CD14-positive monocyte (primary cell): ENCODE data around the gene CARD11. TPM values are rescaled to one million over a fixed set of nuclear protein-coding genes. Genes with fewer than 3 reads are reported as not detected.

ENCODE experiments used
- DNase-seq, 3 donors: peaks; one replicate each; pipeline ENCODE4 v3.0.0-alpha.2; 2011 to 2022
- H2AFZ ChIP-seq: 2 replicates; pipeline ENCODE4 v1.6.0; 2012; ENCODE audit warnings: mild to moderate bottlenecking, low read depth, low read length, inconsistent platforms; ENCODE audit not compliant: insufficient read depth, poor library complexity, severe bottlenecking
- H3K27ac ChIP-seq, 2 donors: 1 replicate in 1 of 2; 2 replicates in 1 of 2; pipeline ENCODE4 v1.5.1; 2012 to 2013; ENCODE audit warnings: low read length in 2 of 2, control low read depth in 1 of 2, inconsistent platforms in 1 of 2, low read depth in 1 of 2, mild to moderate bottlenecking in 1 of 2
- H3K27me3 ChIP-seq, 2 donors: one replicate each; pipeline versions ENCODE4 v1.6.0 to v1.6.1; 2011 to 2013; ENCODE audit warnings: low read length in 2 of 2; ENCODE audit not compliant: control insufficient read depth in 2 of 2, insufficient read depth in 2 of 2
- H3K36me3 ChIP-seq, 2 donors: replicated peaks in 1 of 2; 1 replicate in 1 of 2; 2 replicates in 1 of 2; pipeline versions ENCODE4 v1.5.1 to v1.6.1; 2012 to 2013; ENCODE audit warnings: low read length in 2 of 2, control low read depth in 1 of 2, inconsistent platforms in 1 of 2, mild to moderate bottlenecking in 1 of 2; ENCODE audit not compliant: insufficient read depth in 2 of 2, control insufficient read depth in 1 of 2
- H3K4me1 ChIP-seq, 2 donors: 1 replicate in 1 of 2; 2 replicates in 1 of 2; pipeline versions ENCODE4 v1.5.1 to v1.6.1; 2012 to 2013; ENCODE audit warnings: low read length in 2 of 2, control low read depth in 1 of 2, inconsistent platforms in 1 of 2, mild to moderate bottlenecking in 1 of 2, moderate library complexity in 1 of 2; ENCODE audit not compliant: insufficient read depth in 2 of 2, control insufficient read depth in 1 of 2
- H3K4me2 ChIP-seq: replicated peaks from 2 replicates; pipeline ENCODE3; 2012; ENCODE audit warnings: low read length, moderate library complexity, mild to moderate bottlenecking; ENCODE audit not compliant: poor library complexity, severe bottlenecking; ENCODE audit errors: extremely low read depth
- H3K4me3 ChIP-seq, 3 experiments: fragments of 200-600 bp in 1 of 3; sonication (generic) in 1 of 3; replicated peaks in 1 of 3; 1 replicate in 2 of 3; 2 replicates in 1 of 3; pipeline ENCODE4 v1.5.1; 2011 to 2013; ENCODE audit warnings: low read length in 3 of 3, mild to moderate bottlenecking in 3 of 3, control low read depth in 2 of 3, low read depth in 2 of 3, inconsistent platforms in 1 of 3, moderate library complexity in 1 of 3
- H3K79me2 ChIP-seq: 2 replicates; pipeline ENCODE4 v1.6.0; 2012; ENCODE audit warnings: mild to moderate bottlenecking, control low read depth, inconsistent platforms, low read length, moderate library complexity; ENCODE audit not compliant: insufficient read depth
- H3K9ac ChIP-seq: 2 replicates; pipeline ENCODE4 v1.6.0; 2017; ENCODE audit warnings: low read length, mild to moderate bottlenecking; ENCODE audit not compliant: insufficient read depth, poor library complexity, severe bottlenecking
- H3K9me3 ChIP-seq, 2 donors: replicated peaks in 1 of 2; 1 replicate in 1 of 2; 2 replicates in 1 of 2; pipeline versions ENCODE4 v1.5.1 to v1.6.1; 2012 to 2013; ENCODE audit warnings: low read length in 2 of 2, control low read depth in 1 of 2; ENCODE audit not compliant: control insufficient read depth in 1 of 2, insufficient read depth in 1 of 2
- H4K20me1 ChIP-seq: 2 replicates; pipeline ENCODE4 v1.6.0; 2012; ENCODE audit warnings: mild to moderate bottlenecking, low read length, control low read depth, moderate library complexity; ENCODE audit not compliant: insufficient read depth
- H3K27ac Mint-ChIP-seq, 7 donors: one replicate each; pipeline ENCODE4 v1.8.0; 2020; ENCODE audit warnings: mild to moderate bottlenecking in 7 of 7, mixed read lengths in 7 of 7, moderate library complexity in 6 of 7, inconsistent platforms in 2 of 7
- H3K27me3 Mint-ChIP-seq, 3 donors: one replicate each; pipeline ENCODE4 v1.8.0; 2021 to 2022; ENCODE audit warnings: low read depth in 3 of 3, mild to moderate bottlenecking in 3 of 3, mixed read lengths in 3 of 3, moderate library complexity in 3 of 3, inconsistent platforms in 1 of 3
- H3K36me3 Mint-ChIP-seq, 2 donors: one replicate each; pipeline ENCODE4 v1.8.0; 2020; ENCODE audit warnings: mixed read lengths in 2 of 2, inconsistent platforms in 1 of 2, mild to moderate bottlenecking in 1 of 2
- H3K4me1 Mint-ChIP-seq: one replicate; pipeline ENCODE4 v1.8.0; 2020; ENCODE audit warnings: mild to moderate bottlenecking, mixed read lengths
- H3K4me3 Mint-ChIP-seq, 2 donors: one replicate each; pipeline ENCODE4 v1.8.0; 2020; ENCODE audit warnings: mild to moderate bottlenecking in 2 of 2, mixed read lengths in 2 of 2, moderate library complexity in 1 of 2
- H3K9me3 Mint-ChIP-seq, 7 donors: one replicate each; pipeline ENCODE4 v1.8.0; 2020 to 2022; ENCODE audit warnings: mixed read lengths in 7 of 7, mild to moderate bottlenecking in 6 of 7, moderate library complexity in 6 of 7, inconsistent platforms in 2 of 7
- WGBS: methylation state at CpG from one replicate; pipeline ENCODE4 v1.1.5; 2013; ENCODE audit warnings: missing lambda C conversion rate; ENCODE audit not compliant: insufficient coverage; 5-methylcytosine and 5-hydroxymethylcytosine counted together
- intact Hi-C, 2 donors: fragments of 100-400 bp; cut with micrococcal nuclease; formaldehyde crosslinking; loops; one replicate each; pipeline versions ENCODE4 v1.15.0 to v1.15.1; 2023
- polyA plus RNA-seq, 3 donors: library from polyadenylated mRNA; depleted of rRNA in 1 of 3; unstranded in 2 of 3; stranded (reverse) in 1 of 3; fragments of 300-500 nt in 2 of 3; fragments of >200 nt in 1 of 3; fragmentation: Illumina TruSeq in 2 of 3; gene quantifications; 1 replicate in 2 of 3; 2 replicates in 1 of 3; pipeline ENCODE4 v1.2.3, GENCODE V29; 2012 to 2021
- TF ChIP-seq, protein P1 (sequence below): fragments of 200-600 bp; IDR thresholded peaks from one replicate; pipeline ENCODE4 v1.8.0; 2022; ENCODE audit warnings: antibody characterized with exemption, mild to moderate bottlenecking

CARD11 gene
- polyA plus RNA-seq, 3 donors, result 0.04 to 0.17 TPM; not detected in 1

DNA sequence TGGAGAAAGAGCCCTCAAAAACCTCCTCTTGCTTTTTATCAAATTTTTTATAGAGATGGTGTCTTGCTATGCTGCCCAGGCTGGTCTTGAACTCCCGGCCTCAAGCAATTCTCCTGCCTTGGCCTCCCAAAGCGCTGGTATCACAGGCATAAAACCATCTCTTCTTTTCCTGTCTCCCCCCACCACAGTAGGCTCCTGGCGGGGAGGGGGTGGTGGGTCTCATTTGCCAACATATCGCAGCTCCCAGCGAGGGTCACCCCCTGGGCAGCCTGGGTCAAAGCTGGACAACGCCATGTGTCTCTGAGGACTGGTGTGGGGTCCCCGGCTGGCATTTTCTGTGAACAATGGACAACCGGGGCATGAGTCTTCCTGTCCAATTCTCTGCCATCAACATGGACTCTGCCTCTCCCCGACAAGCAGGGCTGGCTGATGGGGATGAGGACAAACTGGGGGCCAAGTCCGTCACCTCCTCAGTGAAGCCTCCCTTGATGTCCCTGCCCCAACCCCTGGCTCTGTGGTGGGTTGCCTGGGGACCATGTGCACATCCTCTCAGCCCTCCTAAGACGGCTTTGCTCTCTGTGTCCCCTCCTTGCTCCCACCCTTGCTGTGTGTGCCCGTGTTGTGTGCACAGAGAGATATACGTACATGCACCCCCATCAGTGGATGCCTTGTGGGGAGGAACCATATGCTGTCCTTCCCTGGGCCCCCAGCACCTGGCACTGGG is 113.2 kb downstream of the CARD11 start:
- Histone ChIP-seq H3K27me3 (no peaks in the 10 kb centered on the region), H3K4me1 (no peaks in the 10 kb centered on the region), H3K9me3 (no peaks in the 10 kb centered on the region), H3K9ac (no peak overlapping the region), H2AFZ (no peak overlapping the region), H3K4me3 (no peak overlapping the region), H3K27ac (no peak overlapping the region), H3K79me2 (no peaks in the 10 kb centered on the region), H3K36me3 (no peaks in the 10 kb centered on the region), H3K4me2 (no peak overlapping the region), H4K20me1 (no peaks in the 10 kb centered on the region)
- intact Hi-C loops, result no loop called here
- no peaks in the 10 kb centered on the region for H3K36me3 Mint-ChIP-seq
- WGBS, result 95% methylated on average over 7 of the region's 13 CpGs
- TF ChIP-seq, protein P1, sequence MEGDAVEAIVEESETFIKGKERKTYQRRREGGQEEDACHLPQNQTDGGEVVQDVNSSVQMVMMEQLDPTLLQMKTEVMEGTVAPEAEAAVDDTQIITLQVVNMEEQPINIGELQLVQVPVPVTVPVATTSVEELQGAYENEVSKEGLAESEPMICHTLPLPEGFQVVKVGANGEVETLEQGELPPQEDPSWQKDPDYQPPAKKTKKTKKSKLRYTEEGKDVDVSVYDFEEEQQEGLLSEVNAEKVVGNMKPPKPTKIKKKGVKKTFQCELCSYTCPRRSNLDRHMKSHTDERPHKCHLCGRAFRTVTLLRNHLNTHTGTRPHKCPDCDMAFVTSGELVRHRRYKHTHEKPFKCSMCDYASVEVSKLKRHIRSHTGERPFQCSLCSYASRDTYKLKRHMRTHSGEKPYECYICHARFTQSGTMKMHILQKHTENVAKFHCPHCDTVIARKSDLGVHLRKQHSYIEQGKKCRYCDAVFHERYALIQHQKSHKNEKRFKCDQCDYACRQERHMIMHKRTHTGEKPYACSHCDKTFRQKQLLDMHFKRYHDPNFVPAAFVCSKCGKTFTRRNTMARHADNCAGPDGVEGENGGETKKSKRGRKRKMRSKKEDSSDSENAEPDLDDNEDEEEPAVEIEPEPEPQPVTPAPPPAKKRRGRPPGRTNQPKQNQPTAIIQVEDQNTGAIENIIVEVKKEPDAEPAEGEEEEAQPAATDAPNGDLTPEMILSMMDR, result no peak
- no peak for DNase-seq
- H3K27ac Mint-ChIP-seq, result peak overlapping the region in 2 of 7 donors; percentile 30 to 50
- H3K4me1 Mint-ChIP-seq, result peaks cover 2% of the 10 kb centered on the region
- H3K9me3 Mint-ChIP-seq, result peaks cover 0 to 3% (median 0%) of the 10 kb centered on the region in 7 donors
- H3K4me3 Mint-ChIP-seq, result no peak overlapping the region
- peaks cover 0 to 3% (median 0%) of the 10 kb centered on the region in 3 donors for H3K27me3 Mint-ChIP-seq

DNA sequence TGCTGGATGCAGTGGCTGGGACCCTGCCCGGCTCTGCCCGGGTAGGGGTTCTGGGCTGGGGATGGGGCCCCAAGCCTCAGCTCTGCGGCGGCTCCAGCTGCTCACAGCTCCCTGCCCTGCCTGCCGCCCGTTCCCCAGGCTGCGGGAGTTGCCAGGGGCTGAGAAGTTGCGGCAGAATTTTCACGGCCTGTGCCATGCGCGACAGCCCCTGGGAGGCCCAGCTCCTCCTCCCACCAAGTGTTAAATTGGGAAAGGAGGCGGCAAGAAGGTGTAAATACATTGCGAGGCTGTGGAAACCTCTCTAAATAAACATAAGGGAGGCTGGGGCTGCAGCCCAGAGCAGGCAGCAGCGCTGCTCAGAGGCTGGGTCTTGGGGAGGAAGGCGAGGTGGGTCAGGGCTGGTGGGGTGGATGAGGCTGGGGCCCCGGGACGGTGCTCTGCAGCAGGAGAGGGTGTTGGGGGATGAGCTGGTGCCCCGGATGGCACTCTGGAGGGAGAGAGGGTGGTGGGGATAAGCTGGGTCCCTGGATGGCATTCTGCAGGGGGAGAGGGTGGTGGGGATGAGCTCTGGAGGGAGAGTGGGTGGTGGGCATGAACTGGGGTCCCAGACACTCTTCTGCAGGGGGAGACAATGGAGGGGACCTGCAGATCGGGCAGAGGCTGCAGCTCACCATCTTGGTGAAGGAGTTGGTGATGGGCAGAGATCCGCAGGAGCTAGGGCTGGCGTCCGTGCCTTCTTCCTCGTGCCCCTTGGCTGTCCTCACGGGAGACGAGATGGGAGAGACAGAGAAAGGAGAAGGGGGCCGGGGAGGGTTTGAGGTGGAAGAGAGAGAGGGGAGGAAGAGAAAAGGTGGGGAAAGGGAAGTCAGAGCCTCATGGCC is 114.1 kb downstream of the CARD11 start:
- Mint-ChIP-seq H3K36me3 (no peaks in the 10 kb centered on the region), H3K27me3 (peaks cover 0 to 3% (median 0%) of the 10 kb centered on the region in 3 donors), H3K4me3 (no peak overlapping the region), H3K4me1 (peaks cover 2% of the 10 kb centered on the region), H3K9me3 (peaks cover 0 to 3% (median 0%) of the 10 kb centered on the region in 7 donors), H3K27ac (peak overlapping the region in 1 of 7 donors; percentile 78)
- no peak overlapping the region for H3K4me2 ChIP-seq
- intact Hi-C loops, result no loop called here
- H3K79me2 ChIP-seq, result no peaks in the 10 kb centered on the region
- DNase-seq, result no peak
- H3K9me3 ChIP-seq, result no peaks in the 10 kb centered on the region
- H3K27me3 ChIP-seq, result no peaks in the 10 kb centered on the region
- H3K4me3 ChIP-seq, result no peak overlapping the region
- no peaks in the 10 kb centered on the region for H3K36me3 ChIP-seq
- 85% methylated on average over 16 of the region's 26 CpGs for WGBS
- H3K27ac ChIP-seq, result no peak overlapping the region
- no peak overlapping the region for H2AFZ ChIP-seq
- H3K4me1 ChIP-seq, result no peaks in the 10 kb centered on the region
- H3K9ac ChIP-seq, result no peak overlapping the region
- H4K20me1 ChIP-seq, result no peaks in the 10 kb centered on the region
- TF ChIP-seq, protein P1, result no peak
